Loucy (cell line): ENCODE data around the gene KIR3DL1.
"Not testable (repeated sequence)": the region's sequence is repeated elsewhere in the genome, so short reads cannot be mapped to it uniquely, and the experiment has no call there.

ENCODE experiments used
- CTCF ChIP-seq: fragments of 200-600 bp; sonication (generic); conservative IDR thresholded peaks from 2 replicates; pipeline ENCODE4 v1.5.1; 2014; ENCODE audit warnings: mild to moderate bottlenecking, antibody characterized with exemption, low read length
- EZH2phosphoT487 ChIP-seq: fragments of 200-600 bp; IDR thresholded peaks from 2 replicates; pipeline ENCODE4 v1.6.1; 2018; ENCODE audit warnings: antibody characterized with exemption, mild to moderate bottlenecking, moderate library complexity, borderline replicate concordance

- TF ChIP-seq CTCF, EZH2phosphoT487: not testable (repeated sequence)
These were observed 16.2 kb downstream of the KIR3DL1 start, which contains the start of gene KIR2DS4 for GRCh38 chr19:54832496-54832895.
